Glutamatergic neuron (in vitro differentiated cells): ENCODE measurements around the gene HK1. TPM values are rescaled to one million over a fixed set of nuclear protein-coding genes. Genes with fewer than 3 reads are reported as not detected.

ENCODE experiments used
- DNase-seq: peaks from one replicate; pipeline ENCODE4 v3.0.0; 2022
- H3K27ac Mint-ChIP-seq: one replicate; pipeline ENCODE4 v1.8.0; 2020; ENCODE audit warnings: mild to moderate bottlenecking, mixed read lengths, inconsistent platforms; ENCODE audit not compliant: unreplicated experiment
- H3K27me3 Mint-ChIP-seq: one replicate; pipeline ENCODE4 v1.8.0; 2020; ENCODE audit warnings: mild to moderate bottlenecking, moderate library complexity, mixed read lengths, inconsistent platforms; ENCODE audit not compliant: unreplicated experiment
- H3K36me3 Mint-ChIP-seq: one replicate; pipeline ENCODE4 v1.8.0; 2020; ENCODE audit warnings: mild to moderate bottlenecking, mixed read lengths, inconsistent platforms; ENCODE audit not compliant: unreplicated experiment
- H3K4me1 Mint-ChIP-seq: one replicate; pipeline ENCODE4 v1.8.0; 2020; ENCODE audit warnings: mild to moderate bottlenecking, low read depth, mixed read lengths, inconsistent platforms; ENCODE audit not compliant: unreplicated experiment
- H3K4me3 Mint-ChIP-seq: one replicate; pipeline ENCODE4 v1.8.0; 2020; ENCODE audit warnings: mild to moderate bottlenecking, mixed read lengths, inconsistent platforms; ENCODE audit not compliant: unreplicated experiment
- H3K9me3 Mint-ChIP-seq: one replicate; pipeline ENCODE4 v1.8.0; 2020; ENCODE audit warnings: mild to moderate bottlenecking, moderate library complexity, mixed read lengths, inconsistent platforms; ENCODE audit not compliant: unreplicated experiment
- CTCF ChIP-seq: fragments of 200-600 bp; sonication (generic); IDR thresholded peaks from one replicate; pipeline ENCODE4 v1.5.0; 2021; ENCODE audit not compliant: partially characterized antibody, unreplicated experiment
- total RNA-seq: library from RNA; stranded (reverse); fragmentation: NEBNext Ultra II Directional; extraction: Animal tissue kit (Norgen Biotek cat#: 25700); gene quantifications from one replicate; pipeline ENCODE4 v1.2.1, GENCODE V29; 2021; ENCODE audit not compliant: unreplicated experiment

HK1 gene
- total RNA-seq, 1 donor from 2014 or later: 240 TPM

GRCh38 chr10:69318106-69318866, 40.0 kb downstream of the HK1 start:
- Mint-ChIP-seq H3K4me1 (peaks cover 26% of the 10 kb centered on the region), H3K9me3 (peaks cover 13% of the 10 kb centered on the region), H3K27ac (no peak overlapping the region), H3K27me3 (peaks cover 13% of the 10 kb centered on the region), H3K4me3 (peak overlapping the region; percentile 97), H3K36me3 (peaks cover 4% of the 10 kb centered on the region)
- no peak for TF ChIP-seq CTCF
- DNase-seq: peak; percentile 94

DNA sequence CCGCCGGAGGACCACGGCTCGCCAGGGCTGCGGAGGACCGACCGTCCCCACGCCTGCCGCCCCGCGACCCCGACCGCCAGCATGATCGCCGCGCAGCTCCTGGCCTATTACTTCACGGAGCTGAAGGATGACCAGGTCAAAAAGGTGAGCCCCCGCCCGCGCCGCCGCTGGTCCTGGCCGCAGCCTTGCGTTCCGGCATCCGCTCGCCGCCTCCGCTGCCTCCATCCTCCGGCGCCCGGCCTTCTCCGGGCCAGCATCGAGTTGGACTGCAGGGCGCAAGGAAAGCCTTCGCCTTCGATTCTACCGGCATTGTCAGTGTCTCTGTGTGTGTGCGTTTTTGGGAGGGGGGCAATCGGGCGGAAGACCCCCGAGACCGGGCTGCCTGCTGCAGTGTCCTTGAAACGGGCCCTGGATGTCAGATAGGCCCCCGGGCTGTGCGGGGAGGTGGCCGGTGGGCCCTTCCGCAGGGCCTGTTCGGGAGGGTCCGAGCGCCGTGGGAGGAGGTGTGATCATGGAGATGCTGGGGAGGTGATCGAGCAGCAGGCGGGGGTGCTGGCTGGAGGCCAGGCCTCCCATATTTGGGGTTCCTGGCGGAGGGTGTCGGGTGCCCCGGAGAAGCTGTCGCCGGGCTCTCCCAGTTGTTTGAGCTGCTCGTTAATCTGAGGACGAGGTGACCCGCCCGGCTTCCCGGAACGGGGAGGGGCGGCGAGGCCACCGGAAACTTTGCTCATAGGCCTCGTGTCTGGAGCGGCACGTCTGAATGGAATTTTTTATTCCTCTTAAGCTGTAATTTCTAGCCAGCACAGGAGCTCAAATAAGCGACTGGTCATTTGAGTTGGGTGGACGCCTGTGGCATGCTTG, 40.8 kb downstream of the HK1 start:
- H3K9me3 Mint-ChIP-seq: peaks cover 13% of the 10 kb centered on the region
- peak overlapping the region; percentile 92 for H3K27ac Mint-ChIP-seq
- no peak for TF ChIP-seq CTCF
- H3K4me3 Mint-ChIP-seq: peak overlapping the region; percentile 97
- peaks cover 30% of the 10 kb centered on the region for H3K4me1 Mint-ChIP-seq
- peaks cover 4% of the 10 kb centered on the region for H3K36me3 Mint-ChIP-seq
- peak; percentile 42 for DNase-seq
- peaks cover 13% of the 10 kb centered on the region for H3K27me3 Mint-ChIP-seq

DNA sequence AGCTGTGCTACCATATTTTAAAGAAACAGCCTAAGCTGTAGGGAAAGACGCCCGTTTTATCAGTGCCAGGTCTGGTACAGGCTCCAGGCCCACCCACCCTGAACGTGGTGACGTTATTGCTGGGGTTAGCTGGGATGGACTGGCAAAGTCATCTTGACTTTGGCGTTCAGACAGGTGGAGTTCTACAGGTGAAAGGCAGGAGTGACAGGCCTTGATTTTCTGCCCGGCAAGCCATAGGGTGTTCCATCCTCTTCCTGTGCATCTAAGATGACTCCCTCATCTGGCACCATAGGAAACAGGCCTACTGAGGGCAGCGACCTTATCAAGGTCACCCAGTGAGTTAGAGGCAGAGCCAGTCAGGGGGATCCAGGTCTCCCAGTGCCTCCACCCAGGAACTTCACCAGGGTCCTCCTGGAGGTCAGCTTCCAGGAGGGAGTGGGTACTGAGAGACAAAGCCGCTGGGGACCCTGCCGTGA, 41.6 kb downstream of the HK1 start:
- H3K4me1 Mint-ChIP-seq: peaks cover 35% of the 10 kb centered on the region
- no peak for DNase-seq
- H3K36me3 Mint-ChIP-seq: peaks cover 4% of the 10 kb centered on the region
- peaks cover 13% of the 10 kb centered on the region for H3K27me3 Mint-ChIP-seq
- peak overlapping the region; percentile 97 for H3K4me3 Mint-ChIP-seq
- TF ChIP-seq CTCF: no peak
- H3K9me3 Mint-ChIP-seq: peaks cover 15% of the 10 kb centered on the region
- peak overlapping the region; percentile 92 for H3K27ac Mint-ChIP-seq

- no peak for DNase-seq
- Mint-ChIP-seq H3K36me3 (no peaks in the 10 kb centered on the region), H3K4me1 (peaks cover 38% of the 10 kb centered on the region), H3K27ac (peak overlapping the region; percentile 60), H3K27me3 (peaks cover 13% of the 10 kb centered on the region), H3K9me3 (peaks cover 19% of the 10 kb centered on the region), H3K4me3 (peak overlapping the region; percentile 97)
- no peak for TF ChIP-seq CTCF
Observed at GRCh38 chr10:69320521-69320920, 42.2 kb downstream of the HK1 start.
